H1 (cell line): ENCODE data around the gene ACTL10. TPM values are rescaled to one million over a fixed set of nuclear protein-coding genes. Genes with fewer than 3 reads are reported as not detected.

Experiments
- ASH2L ChIP-seq: fragments of 200-600, 300-600 bp; sonication (generic); IDR thresholded peaks from one replicate; pipeline ENCODE4 v1.7.1; 2017; ENCODE audit warnings: low read length
- BRCA1 ChIP-seq: IDR thresholded peaks from 2 replicates; pipeline ENCODE4 v1.6.1; 2012; ENCODE audit warnings: low read depth, low read length, improper control_type of control experiment
- CBX8 ChIP-seq: fragments of 300-800, 300-1000 bp; sonication (generic); IDR thresholded peaks from 2 replicates; pipeline ENCODE4 v1.7.1; 2016; ENCODE audit warnings: low read depth, low read length, borderline replicate concordance
- CTBP2 ChIP-seq: IDR thresholded peaks from 2 replicates; pipeline ENCODE4 v1.7.0; 2011; ENCODE audit warnings: borderline replicate concordance, mild to moderate bottlenecking, moderate library complexity, mixed read lengths, low read length; ENCODE audit not compliant: insufficient read depth, insufficient read length
- EGR1 ChIP-seq: IDR thresholded peaks from 2 replicates; pipeline ENCODE4 v1.6.1; 2011; ENCODE audit warnings: low read depth, low read length, borderline replicate concordance
- GABPA ChIP-seq: IDR thresholded peaks from 2 replicates; pipeline ENCODE4 v1.6.1; 2011; ENCODE audit warnings: mild to moderate bottlenecking, low read length, moderate library complexity, borderline replicate concordance; ENCODE audit not compliant: insufficient read depth
- HDAC2 ChIP-seq, 2 experiments: fragments of 300-600 bp in 1 of 2; sonication (generic) in 1 of 2; IDR thresholded peaks; 2 replicates each; pipeline ENCODE4 v1.6.1; 2011 to 2012; ENCODE audit warnings: low read depth in 2 of 2, low read length in 2 of 2, mild to moderate bottlenecking in 2 of 2, moderate library complexity in 2 of 2, borderline replicate concordance in 1 of 2, inconsistent platforms in 1 of 2
- HDAC6 ChIP-seq: IDR thresholded peaks from one replicate; pipeline ENCODE4 v1.7.1; 2012; ENCODE audit warnings: low read depth, mild to moderate bottlenecking, inconsistent platforms, low read length, moderate library complexity
- KDM1A ChIP-seq: fragments of 200-600, 300-600 bp; sonication (generic); IDR thresholded peaks from 2 replicates; pipeline ENCODE4 v1.7.1; 2016; ENCODE audit warnings: mild to moderate bottlenecking, low read length, borderline replicate concordance
- MAFK ChIP-seq: IDR thresholded peaks from 2 replicates; pipeline ENCODE4 v1.6.1; 2012; ENCODE audit warnings: low read depth, mild to moderate bottlenecking, improper control_type of control experiment, low read length
- NANOG ChIP-seq: IDR thresholded peaks from 2 replicates; pipeline ENCODE4 v1.6.1; 2011; ENCODE audit warnings: low read length, low read depth, mild to moderate bottlenecking, inconsistent platforms; ENCODE audit not compliant: insufficient read depth, poor library complexity, severe bottlenecking
- NRF1 ChIP-seq: IDR thresholded peaks from 2 replicates; pipeline ENCODE4 v1.6.1; 2011; ENCODE audit warnings: mild to moderate bottlenecking, low read depth, low read length, improper control_type of control experiment
- RBBP5 ChIP-seq: IDR thresholded peaks from 2 replicates; pipeline ENCODE4 v1.7.1; 2012; ENCODE audit warnings: low read depth, mild to moderate bottlenecking, inconsistent platforms, low read length, moderate library complexity, borderline replicate concordance
- RXRA ChIP-seq: IDR thresholded peaks from 2 replicates; pipeline ENCODE4 v1.6.1; 2011; ENCODE audit warnings: low read depth, mild to moderate bottlenecking, low read length, moderate library complexity; ENCODE audit not compliant: insufficient read depth
- SAP30 ChIP-seq: fragments of 300-600 bp; sonication (generic); IDR thresholded peaks from 2 replicates; pipeline ENCODE4 v1.7.1; 2012; ENCODE audit warnings: low read length, moderate library complexity, mild to moderate bottlenecking, inconsistent platforms; ENCODE audit not compliant: insufficient read depth, insufficient replicate concordance
- SIN3A ChIP-seq, 2 experiments: IDR thresholded peaks in 1 of 2; conservative IDR thresholded peaks in 1 of 2; 2 replicates each; pipeline ENCODE4 v1.6.1; 2011 to 2012; ENCODE audit warnings: low read length in 2 of 2, improper control_type of control experiment in 1 of 2, low read depth in 1 of 2, mild to moderate bottlenecking in 1 of 2
- SIRT6 ChIP-seq: IDR thresholded peaks from one replicate; pipeline ENCODE4 v1.7.1; 2012; ENCODE audit warnings: low read length, inconsistent platforms
- SP2 ChIP-seq: IDR thresholded peaks from 2 replicates; pipeline ENCODE4 v1.6.1; 2012; ENCODE audit warnings: mild to moderate bottlenecking, low read length, inconsistent platforms
- polyA plus RNA-seq, 7 experiments: library from polyadenylated mRNA; depleted of rRNA in 3 of 7; stranded (reverse) in 5 of 7; unstranded in 2 of 7; fragments of >200 nt in 5 of 7; fragments of 200-250 nt in 2 of 7; gene quantifications; 1 replicate in 5 of 7; 2 replicates in 1 of 7; 4 replicates in 1 of 7; pipeline versions ENCODE4 v1.2.1 to v1.2.3, GENCODE V29; 2011 to 2013; ENCODE audit warnings: missing spikeins in 2 of 7, mixed read lengths in 2 of 7
- total RNA-seq: library from RNA; stranded (reverse); fragmentation: NEBNext Ultra II Directional; extraction: Animal tissue kit (Norgen Biotek cat#: 25700); gene quantifications from 2 replicates; pipeline ENCODE4 v1.2.1, GENCODE V29; 2021
- TF ChIP-seq, protein P1 (sequence below), 3 experiments: IDR thresholded peaks; 1 replicate in 2 of 3; 2 replicates in 1 of 3; pipeline versions ENCODE4 v1.5.1 to v1.6.1; 2011; ENCODE audit warnings: low read length in 3 of 3, mild to moderate bottlenecking in 3 of 3, inconsistent platforms in 2 of 3, low read depth in 1 of 3, moderate library complexity in 1 of 3; ENCODE audit not compliant: insufficient read depth in 1 of 3; ENCODE audit errors: control extremely low read depth in 1 of 3
- TF ChIP-seq, protein P2 (sequence below): IDR thresholded peaks from 2 replicates; pipeline ENCODE4 v1.6.1; 2012; ENCODE audit warnings: inconsistent platforms

The ACTL10 gene
- total and polyA plus RNA-seq, 2 of the 8 experiments (the other 6 are each of a cell fraction or from before 2014, with no cell fraction given), result 0.26 TPM; not detected in 1

DNA sequence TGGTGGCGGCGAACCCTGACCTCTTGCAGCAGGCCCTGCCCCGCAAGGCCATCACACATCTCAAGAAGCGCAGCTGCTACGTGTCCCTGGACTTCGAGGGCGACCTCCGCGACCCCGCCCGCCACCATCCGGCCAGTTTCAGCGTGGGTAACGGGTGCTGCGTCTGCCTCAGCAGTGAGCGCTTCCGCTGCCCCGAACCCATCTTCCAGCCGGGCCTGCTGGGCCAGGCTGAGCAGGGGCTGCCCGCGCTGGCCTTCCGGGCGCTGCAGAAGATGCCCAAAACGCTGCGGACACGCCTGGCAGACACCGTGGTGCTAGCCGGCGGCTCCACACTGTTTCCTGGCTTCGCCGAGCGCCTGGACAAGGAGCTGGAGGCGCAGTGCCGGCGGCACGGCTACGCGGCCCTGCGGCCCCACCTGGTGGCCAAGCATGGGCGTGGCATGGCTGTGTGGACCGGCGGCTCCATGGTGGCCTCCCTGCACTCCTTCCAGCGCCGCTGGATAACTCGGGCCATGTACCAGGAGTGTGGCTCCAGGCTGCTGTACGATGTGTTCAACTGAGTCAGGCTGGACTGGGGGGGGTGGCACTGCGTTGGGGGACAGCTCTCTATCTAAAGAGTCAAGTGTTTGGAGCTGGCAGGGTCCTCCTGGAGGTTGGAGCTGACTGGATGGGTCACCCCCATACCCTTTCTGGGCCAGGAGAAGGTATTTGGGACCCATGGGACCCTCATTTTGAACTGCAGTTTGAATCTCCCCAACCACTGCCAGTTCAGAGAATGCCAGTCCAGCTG is 1.1 kb downstream of the ACTL10 start (continued):
- no peak for TF ChIP-seq CTBP2
- no peak for TF ChIP-seq EGR1
- no peak for TF ChIP-seq BRCA1
- no peak for TF ChIP-seq HDAC2 (IDR thresholded peaks at IDR 0.05; ENCODE audit: borderline replicate concordance in 1 of 2, low read depth in 2 of 2, low read length in 2 of 2)
- TF ChIP-seq SIRT6, result no peak
- no peak for TF ChIP-seq RBBP5
- TF ChIP-seq KDM1A, result no peak
- TF ChIP-seq GABPA, result 0 out of 2 replicates have a peak, but pooled peaks have one; percentile 38
- TF ChIP-seq NANOG, result no peak
- no peak for TF ChIP-seq ASH2L
- TF ChIP-seq CBX8, result no peak
- TF ChIP-seq, protein P1, sequence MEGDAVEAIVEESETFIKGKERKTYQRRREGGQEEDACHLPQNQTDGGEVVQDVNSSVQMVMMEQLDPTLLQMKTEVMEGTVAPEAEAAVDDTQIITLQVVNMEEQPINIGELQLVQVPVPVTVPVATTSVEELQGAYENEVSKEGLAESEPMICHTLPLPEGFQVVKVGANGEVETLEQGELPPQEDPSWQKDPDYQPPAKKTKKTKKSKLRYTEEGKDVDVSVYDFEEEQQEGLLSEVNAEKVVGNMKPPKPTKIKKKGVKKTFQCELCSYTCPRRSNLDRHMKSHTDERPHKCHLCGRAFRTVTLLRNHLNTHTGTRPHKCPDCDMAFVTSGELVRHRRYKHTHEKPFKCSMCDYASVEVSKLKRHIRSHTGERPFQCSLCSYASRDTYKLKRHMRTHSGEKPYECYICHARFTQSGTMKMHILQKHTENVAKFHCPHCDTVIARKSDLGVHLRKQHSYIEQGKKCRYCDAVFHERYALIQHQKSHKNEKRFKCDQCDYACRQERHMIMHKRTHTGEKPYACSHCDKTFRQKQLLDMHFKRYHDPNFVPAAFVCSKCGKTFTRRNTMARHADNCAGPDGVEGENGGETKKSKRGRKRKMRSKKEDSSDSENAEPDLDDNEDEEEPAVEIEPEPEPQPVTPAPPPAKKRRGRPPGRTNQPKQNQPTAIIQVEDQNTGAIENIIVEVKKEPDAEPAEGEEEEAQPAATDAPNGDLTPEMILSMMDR (IDR thresholded peaks at IDR 0.05; ENCODE audit: control extremely low read depth in 1 of 3, insufficient read depth in 1 of 3, low read depth in 1 of 3, low read length in 3 of 3), result peak; percentile 90 to 97 (median 94)
- TF ChIP-seq SIN3A (conservative IDR thresholded peaks at IDR 0.05 in 1 of 2, IDR thresholded peaks at IDR 0.05 in 1 of 2; ENCODE audit: low read depth in 1 of 2, low read length in 2 of 2), result no peak
- TF ChIP-seq SP2, result no peak
- no peak for TF ChIP-seq HDAC6
- TF ChIP-seq MAFK, result no peak
- TF ChIP-seq, protein P2, sequence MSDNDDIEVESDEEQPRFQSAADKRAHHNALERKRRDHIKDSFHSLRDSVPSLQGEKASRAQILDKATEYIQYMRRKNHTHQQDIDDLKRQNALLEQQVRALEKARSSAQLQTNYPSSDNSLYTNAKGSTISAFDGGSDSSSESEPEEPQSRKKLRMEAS, result peak; percentile 76
- TF ChIP-seq RXRA, result no peak
- no peak for TF ChIP-seq SAP30
- no peak for TF ChIP-seq NRF1
